K562 (cell line): ENCODE measurements around the gene BID. TPM values are rescaled to one million over a fixed set of nuclear protein-coding genes. Genes with fewer than 3 reads are reported as not detected.

Experiments used
- ATAC-seq: fragments of 200-7000 bp; cut with Tn5 transposase; 3 replicates; pipeline ENCODE4 v1.9.1; 2020; ENCODE audit warnings: moderate library complexity
- BruUV-seq: library from RNA; stranded (reverse); fragments of 400-500 nt; replicated peaks from 2 replicates; lab custom pipeline; 2021; lab: Mats Ljungman, UMichigan
- CTCF ChIA-PET: fragments of 300-600 bp; formaldehyde crosslinking; extraction: SDS; loops from one replicate; lab custom pipeline; 2021; ENCODE audit warnings: low intra/inter-chr PET ratio; lab: Yijun Ruan, JAX
- POLR2A ChIA-PET: fragments of 300-600, 350-650 bp; sonication (Branson Sonifier 250); formaldehyde crosslinking; extraction: SDS; loops from one replicate; lab custom pipeline; 2021; ENCODE audit warnings: antibody characterized with exemption, inconsistent platforms; lab: Yijun Ruan, JAX
- DNase-seq, 4 experiments: peaks; one replicate each; pipeline versions ENCODE4 v3.0.0 to v3.0.0-alpha.2; 2011 to 2018; ENCODE audit warnings: low spot score in 3 of 4, mixed read lengths in 3 of 4; ENCODE audit errors: extremely low read depth in 1 of 4
- FAIRE-seq: peaks from 2 replicates; lab custom pipeline; 2011; peaks lifted over from hg19 to GRCh38; lab: Jason Lieb, UNC
- H2AFZ ChIP-seq: 2 replicates; pipeline ENCODE4 v1.6.0; 2011; ENCODE audit warnings: low read depth, low read length, control low read depth, inconsistent platforms
- H3K27ac ChIP-seq: fragments of 200-600 bp; 3 replicates; pipeline ENCODE4 v1.8.0; 2011; ENCODE audit warnings: low read depth, mild to moderate bottlenecking, control low read depth, inconsistent platforms, low read length, moderate library complexity, mixed read lengths; ENCODE audit errors: extremely low read depth
- H3K27me3 ChIP-seq, 2 experiments: fragments of 300-600 bp in 1 of 2; 2 replicates in 1 of 2; 3 replicates in 1 of 2; pipeline versions ENCODE4 v1.6.0 to v1.8.0; 2011; ENCODE audit warnings: inconsistent platforms in 2 of 2, low read length in 2 of 2, mild to moderate bottlenecking in 1 of 2, mixed read lengths in 1 of 2, moderate library complexity in 1 of 2; ENCODE audit not compliant: control insufficient read depth in 2 of 2, insufficient read depth in 2 of 2
- H3K36me3 ChIP-seq: fragments of 300-600 bp; 3 replicates; pipeline ENCODE4 v1.8.0; 2011; ENCODE audit warnings: mild to moderate bottlenecking, low read length, inconsistent platforms; ENCODE audit not compliant: control insufficient read depth, insufficient read depth
- H3K4me1 ChIP-seq, 2 experiments: fragments of 200-600 bp in 1 of 2; replicated peaks in 1 of 2; 2 replicates in 1 of 2; 3 replicates in 1 of 2; pipeline versions ENCODE4 v1.5.1 to v1.8.0; 2011; ENCODE audit warnings: inconsistent platforms in 2 of 2, low read length in 2 of 2, mild to moderate bottlenecking in 1 of 2, mixed read lengths in 1 of 2, moderate library complexity in 1 of 2; ENCODE audit not compliant: control insufficient read depth in 2 of 2, insufficient read depth in 2 of 2
- H3K4me2 ChIP-seq: 2 replicates; pipeline ENCODE4 v1.6.1; 2011; ENCODE audit warnings: low read length, control low read depth, inconsistent platforms, mixed read lengths; ENCODE audit not compliant: insufficient read depth
- H3K4me3 ChIP-seq: fragments of 200-600 bp; sonication (generic), shearing (Covaris generic); 2 replicates; pipeline ENCODE4 v1.5.1; 2016; ENCODE audit warnings: control low read depth, inconsistent platforms
- H3K79me2 ChIP-seq: fragments of 200-600 bp; 3 replicates; pipeline ENCODE4 v1.8.0; 2011; ENCODE audit warnings: low read length, inconsistent platforms; ENCODE audit not compliant: control insufficient read depth, insufficient read depth
- H3K9ac ChIP-seq, 2 experiments: 2 replicates each; pipeline versions ENCODE4 v1.6.0 to v1.6.1; 2011; ENCODE audit warnings: low read depth in 2 of 2, low read length in 2 of 2, control low read depth in 1 of 2, inconsistent platforms in 1 of 2, mild to moderate bottlenecking in 1 of 2, mixed read lengths in 1 of 2; ENCODE audit not compliant: insufficient read depth in 1 of 2
- H3K9me1 ChIP-seq: one replicate; pipeline ENCODE4 v1.6.0; 2011; ENCODE audit warnings: inconsistent platforms, mild to moderate bottlenecking, low read length, moderate library complexity; ENCODE audit not compliant: control insufficient read depth, insufficient read depth
- H3K9me3 ChIP-seq: replicated peaks from 2 replicates; pipeline ENCODE4 v1.5.1; 2011; ENCODE audit warnings: low read depth, low read length, inconsistent platforms; ENCODE audit not compliant: control insufficient read depth, insufficient read depth
- H4K20me1 ChIP-seq: replicated peaks from 2 replicates; pipeline ENCODE4 v1.6.1; 2011; ENCODE audit warnings: low read length, inconsistent platforms, mixed read lengths; ENCODE audit not compliant: control insufficient read depth, insufficient read depth
- CREBBP ChIP-seq: IDR thresholded peaks from one replicate; pipeline ENCODE4 v1.6.1; 2012; ENCODE audit warnings: low read depth, mild to moderate bottlenecking, control low read depth, inconsistent platforms, low read length
- MAFF ChIP-seq: IDR thresholded peaks from 2 replicates; pipeline ENCODE4 v1.6.1; 2012; ENCODE audit warnings: low read length, improper control_type of control experiment
- ZBTB33 ChIP-seq: sonication (generic); formaldehyde crosslinking; IDR thresholded peaks from 2 replicates; pipeline ENCODE4 v1.8.1; 2023; ENCODE audit warnings: mild to moderate bottlenecking, missing genetic modification reagents
- WGBS: fragments of 100-300 bp; shearing (Covaris generic); methylation state at CpG from one replicate; pipeline ENCODE4 v1.1.6; 2016; ENCODE audit warnings: low coverage, mixed read lengths; ENCODE audit not compliant: insufficient coverage; ENCODE audit errors: missing lambda C conversion rate; 5-methylcytosine and 5-hydroxymethylcytosine counted together
- in situ Hi-C: fragments of 300-500 bp; cut with MboI; formaldehyde crosslinking; loops from 4 replicates; pipeline ENCODE4 v1.15.0; 2018; ENCODE audit warnings: inconsistent platforms, mixed read lengths
- intact Hi-C: fragments of 100-400 bp; cut with micrococcal nuclease; formaldehyde crosslinking; loops from 2 replicates; pipeline ENCODE4 v1.14.2; 2022
- polyA plus RNA-seq, 8 experiments: library from polyadenylated mRNA; depleted of rRNA in 4 of 8; stranded (reverse) in 5 of 8; unstranded in 3 of 8; fragments of >200 nt; fragmentation: Nextera tagmentation in 2 of 8; fragmentation: Illumina TruSeq in 1 of 8; extraction: Ambion mirVana in 2 of 8; extraction: Trizol in 1 of 8; gene quantifications; 2 replicates each; pipeline versions ENCODE4 v1.2.1 to v1.2.3, GENCODE V29; 2011 to 2014; ENCODE audit warnings: inconsistent platforms in 1 of 8, missing spikeins in 1 of 8
- total RNA-seq, 7 experiments: library from RNA; depleted of rRNA in 6 of 7; stranded (reverse); fragments of >200 nt in 6 of 7; fragmentation: Illumina TruSeq in 2 of 7; extraction: Trizol in 2 of 7; gene quantifications; 2 replicates each; pipeline versions ENCODE4 v1.2.1 to v1.2.3, GENCODE V29; 2011 to 2021; ENCODE audit warnings: low replicate concordance in 1 of 7
- TF ChIP-seq, protein P1 (sequence below): IDR thresholded peaks from 3 replicates; pipeline ENCODE4 v1.6.1; 2011; ENCODE audit warnings: borderline replicate concordance, mild to moderate bottlenecking, moderate library complexity; ENCODE audit not compliant: insufficient read length; ENCODE audit errors: extremely low read depth

Gene BID
- total and polyA plus RNA-seq, 9 of the 15 experiments (the other 6 are each of a cell fraction or from before 2014, with no cell fraction given): 5.2 to 209 (median 63.7) TPM

- TF ChIP-seq, protein P1, sequence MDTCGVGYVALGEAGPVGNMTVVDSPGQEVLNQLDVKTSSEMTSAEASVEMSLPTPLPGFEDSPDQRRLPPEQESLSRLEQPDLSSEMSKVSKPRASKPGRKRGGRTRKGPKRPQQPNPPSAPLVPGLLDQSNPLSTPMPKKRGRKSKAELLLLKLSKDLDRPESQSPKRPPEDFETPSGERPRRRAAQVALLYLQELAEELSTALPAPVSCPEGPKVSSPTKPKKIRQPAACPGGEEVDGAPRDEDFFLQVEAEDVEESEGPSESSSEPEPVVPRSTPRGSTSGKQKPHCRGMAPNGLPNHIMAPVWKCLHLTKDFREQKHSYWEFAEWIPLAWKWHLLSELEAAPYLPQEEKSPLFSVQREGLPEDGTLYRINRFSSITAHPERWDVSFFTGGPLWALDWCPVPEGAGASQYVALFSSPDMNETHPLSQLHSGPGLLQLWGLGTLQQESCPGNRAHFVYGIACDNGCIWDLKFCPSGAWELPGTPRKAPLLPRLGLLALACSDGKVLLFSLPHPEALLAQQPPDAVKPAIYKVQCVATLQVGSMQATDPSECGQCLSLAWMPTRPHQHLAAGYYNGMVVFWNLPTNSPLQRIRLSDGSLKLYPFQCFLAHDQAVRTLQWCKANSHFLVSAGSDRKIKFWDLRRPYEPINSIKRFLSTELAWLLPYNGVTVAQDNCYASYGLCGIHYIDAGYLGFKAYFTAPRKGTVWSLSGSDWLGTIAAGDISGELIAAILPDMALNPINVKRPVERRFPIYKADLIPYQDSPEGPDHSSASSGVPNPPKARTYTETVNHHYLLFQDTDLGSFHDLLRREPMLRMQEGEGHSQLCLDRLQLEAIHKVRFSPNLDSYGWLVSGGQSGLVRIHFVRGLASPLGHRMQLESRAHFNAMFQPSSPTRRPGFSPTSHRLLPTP: no peak
- no peak for TF ChIP-seq MAFF
Measured at GRCh38 chr22:17814084-17814483, 39.8 kb upstream of the BID start (continued).

DNA sequence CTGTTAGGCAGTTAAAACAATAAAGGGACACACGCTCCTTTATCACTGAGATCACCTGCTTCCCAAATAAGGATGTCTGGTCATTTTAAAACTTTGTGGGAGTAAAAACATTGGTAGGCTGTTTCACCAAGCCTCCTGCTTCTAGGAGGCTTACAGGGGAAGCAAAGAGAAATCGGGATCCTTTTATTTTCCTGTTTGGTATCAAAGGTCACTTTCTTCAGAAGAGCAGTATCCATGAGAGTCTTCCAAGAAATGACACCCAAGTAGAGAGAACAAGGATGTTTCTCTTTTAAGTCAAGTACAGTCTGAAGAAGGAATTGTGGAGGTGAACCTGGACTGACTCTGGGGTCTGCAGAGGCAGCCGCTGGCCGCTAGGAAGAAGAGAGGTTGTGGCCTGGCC is 36.9 kb upstream of the BID start:
- intact Hi-C loops: no loop called here
- TF ChIP-seq CREBBP: no peak
- peak; percentile 87; the same call in 1 of the 2 replicates for TF ChIP-seq ZBTB33 (CRISPR knock-in tag)
- Histone ChIP-seq H3K36me3 (peaks cover 26% of the 10 kb centered on the region; the same call in 2 of the 3 replicates), H3K79me2 (no peaks in the 10 kb centered on the region), H3K4me1 (peaks cover 0 to 5% of the 10 kb centered on the region in 2 experiments; a peak in 1 of 5 replicates), H3K9me3 (no peaks in the 10 kb centered on the region), H2AFZ (no peak overlapping the region), H3K27me3 (no peaks in the 10 kb centered on the region), H3K9me1 (no peaks in the 10 kb centered on the region), H3K4me3 (no peak overlapping the region), H3K4me2 (no peak overlapping the region), H3K27ac (no peak overlapping the region), H4K20me1 (0 out of 2 replicates have a peak, but pooled peaks cover 4% of the 10 kb centered on the region), H3K9ac (peak overlapping the region in 1 of 2 experiments; percentile 41; a peak in 1 of 4 replicates)
- ChIA-PET POLR2A (interaction anchor here (0.8 kb wide), 1 partner anchor 109 kb away, joined by 3 read pairs; no protein-coding TSS in a partner anchor), CTCF (no interaction called here)
- in situ Hi-C loops: no loop called here
- BruUV-seq: no TSS peak
- WGBS: 54% methylated on average over 4 of the region's 4 CpGs
- FAIRE-seq: no peak
- ATAC-seq: 0 out of 3 replicates have a peak, but pooled peaks have one; percentile 17
- DNase-seq: no peak
